Endometrial microvascular endothelial cells (primary cell): ENCODE results near the gene ZNF385B. TPM values are rescaled to one million over a fixed set of nuclear protein-coding genes. Genes with fewer than 3 reads are reported as not detected.

Experiments used
- in situ Hi-C: cut with HindIII; loops from 2 replicates; pipeline ENCODE4 v1.10.0; 2017; ENCODE audit warnings: low sequenced_read_pairs, low pct_unique_long_range_greater_than_20kb; ENCODE audit errors: inconsistent ontology term
- total RNA-seq: library from RNA; depleted of rRNA; stranded (reverse); fragments of >200 nt; gene quantifications from one replicate; pipeline ENCODE4 v1.2.3, GENCODE V29; 2015; ENCODE audit errors: inconsistent ontology term

ZNF385B gene
- total RNA-seq, 1 donor from 2014 or later = not detected

DNA sequence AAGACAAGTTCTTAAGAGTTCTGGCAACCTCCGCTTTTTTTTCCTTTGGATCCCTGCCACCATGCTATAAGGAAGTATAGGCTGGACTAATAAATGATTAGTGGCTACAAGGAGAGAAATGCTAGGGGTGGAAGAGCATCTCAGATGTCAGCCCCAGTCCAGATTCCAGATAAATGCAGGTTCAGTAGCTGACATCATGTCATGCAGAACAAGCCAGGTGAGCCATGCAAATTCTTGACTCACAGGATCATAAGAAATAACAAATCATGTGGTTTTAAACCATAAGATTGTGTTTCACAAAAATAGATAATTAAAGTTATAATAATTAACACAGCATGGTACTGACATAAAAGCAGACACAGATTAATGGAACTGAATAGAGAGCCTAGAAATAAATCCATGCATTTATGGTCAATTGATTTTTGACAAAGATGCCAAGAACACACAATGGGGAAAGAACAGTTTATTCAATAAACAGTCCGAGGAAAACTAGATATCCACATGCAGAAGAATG is 443.9 kb downstream of the ZNF385B start:
- in situ Hi-C loops = no loop called here

GRCh38 chr2:179412112-179412511 is 449.3 kb downstream of the ZNF385B start:
- in situ Hi-C loops = no loop called here

DNA sequence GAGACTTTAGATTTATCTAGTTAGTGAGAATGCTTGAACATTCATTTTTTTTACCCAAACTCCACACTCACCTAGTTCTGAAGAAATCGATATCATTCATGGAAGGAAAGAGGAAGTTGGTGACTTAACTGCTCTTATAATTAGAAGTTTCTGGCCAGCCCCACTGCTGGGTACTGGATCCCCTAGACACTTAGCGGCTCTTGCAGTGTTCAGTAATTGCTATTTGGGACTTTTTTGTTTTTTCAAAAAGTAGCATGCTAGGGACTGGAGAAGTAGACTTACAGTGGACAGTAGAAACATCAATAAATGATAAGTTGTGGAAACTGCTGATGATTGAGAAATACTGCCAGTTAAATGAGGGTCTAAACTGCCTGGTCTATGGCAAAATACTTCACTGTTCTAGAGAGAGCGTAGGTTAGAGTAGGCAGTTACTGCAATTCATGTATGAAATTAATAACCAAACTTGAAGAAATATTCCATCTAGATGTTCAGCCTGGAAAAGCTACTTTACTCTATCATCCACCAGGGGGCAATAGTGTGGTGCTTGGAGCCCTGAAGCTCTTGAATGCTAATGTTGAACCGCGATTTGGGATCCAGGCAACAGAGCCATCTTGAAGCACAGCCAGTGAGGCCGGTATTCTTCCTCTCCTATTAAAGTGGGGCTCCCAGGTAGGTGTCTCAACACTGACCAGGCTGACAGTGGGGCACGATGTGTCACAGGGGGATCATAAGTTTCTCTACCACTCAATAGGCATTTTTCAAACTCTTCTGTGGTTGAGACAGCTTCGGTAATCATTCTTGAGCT is 450.7 kb downstream of the ZNF385B start:
- in situ Hi-C loops = no loop called here

GRCh38 chr2:179403624-179404023 is 457.8 kb downstream of the ZNF385B start:
- in situ Hi-C loops = no loop called here

DNA sequence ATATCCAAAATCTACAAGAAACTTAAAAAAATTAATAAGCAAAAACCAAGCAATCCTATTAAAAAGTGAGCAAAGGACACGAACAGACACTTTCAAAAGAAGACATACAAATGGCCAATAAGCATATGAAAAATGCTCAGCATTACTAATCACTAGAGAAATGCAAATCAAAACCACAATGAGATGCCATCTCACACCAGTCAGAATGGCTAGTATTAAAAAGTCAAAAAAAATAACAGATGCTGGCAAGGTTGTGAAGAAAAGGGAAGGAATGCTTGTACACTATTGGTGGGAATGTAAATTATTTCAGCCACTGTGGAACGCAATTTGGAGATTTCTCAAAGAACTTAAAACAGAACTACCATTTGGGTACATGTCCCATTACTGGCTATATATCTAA is 467.9 kb downstream of the ZNF385B start:
- in situ Hi-C loops = no loop called here

Other genes with a start within 250 kb of the ZNF385B start
- gene CWC22, start 145.7 kb upstream of the ZNF385B start, total RNA-seq = 17.1 TPM